Measurements from ENCODE around the gene PMFBP1.

DNA sequence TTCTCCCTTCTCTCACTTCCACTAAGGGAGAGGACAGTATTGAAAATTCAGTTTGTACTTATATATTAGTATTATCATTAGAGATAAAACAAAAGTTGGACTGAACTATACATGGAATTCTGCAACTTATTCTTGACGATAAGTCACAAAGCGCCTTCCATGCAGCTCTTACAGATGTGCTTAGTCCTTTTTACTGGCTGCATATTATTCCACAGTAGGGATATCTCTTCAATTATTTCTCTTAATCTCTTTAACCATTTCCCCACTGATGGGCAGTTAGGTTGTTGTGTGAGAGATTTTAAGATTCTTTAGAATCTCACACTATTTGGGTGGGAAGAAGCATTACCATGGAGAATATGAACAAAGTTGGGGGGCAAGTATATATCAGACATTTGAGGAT lies 32.0 kb downstream of the PMFBP1 start:
- TF ChIP-seq ZNF274 (IDR thresholded peaks at IDR 0.05; ENCODE audit: low read depth, low read length), result no peak
- TF ChIP-seq YY1 (IDR thresholded peaks at IDR 0.05; ENCODE audit: insufficient read depth, insufficient read length), result no peak

All from NT2/D1 (cell line).